ENCODE data around the gene SRI. TPM values are rescaled to one million over a fixed set of nuclear protein-coding genes. Genes with fewer than 3 reads are reported as not detected.
"Not testable (repeated sequence)": the region's sequence is repeated elsewhere in the genome, so short reads cannot be mapped to it uniquely, and the experiment has no call there.

SRI gene
- total RNA-seq, 1 donor from 2014 or later, result 182 TPM

DNA sequence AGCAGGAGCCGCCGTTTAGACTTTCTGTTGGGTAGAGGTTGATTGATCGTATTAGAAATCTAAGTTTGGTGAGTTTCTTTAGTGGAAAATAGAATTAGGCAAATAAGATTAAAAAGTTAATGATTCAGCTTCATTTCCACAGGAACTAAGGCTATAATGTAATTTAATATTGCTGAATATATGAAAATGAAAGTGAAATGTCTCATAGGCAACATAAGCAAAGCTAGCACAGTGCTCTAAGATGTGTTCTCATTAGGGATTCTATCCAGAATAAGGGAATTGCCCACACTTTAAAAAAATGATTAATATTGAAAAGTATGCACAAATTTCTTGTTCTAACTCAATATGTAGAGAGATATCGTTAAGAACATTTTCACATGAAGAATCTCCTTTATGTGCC is 47.0 kb downstream of the SRI start:
- H3K27ac Mint-ChIP-seq (ENCODE audit: unreplicated experiment), result no peak overlapping the region

DNA sequence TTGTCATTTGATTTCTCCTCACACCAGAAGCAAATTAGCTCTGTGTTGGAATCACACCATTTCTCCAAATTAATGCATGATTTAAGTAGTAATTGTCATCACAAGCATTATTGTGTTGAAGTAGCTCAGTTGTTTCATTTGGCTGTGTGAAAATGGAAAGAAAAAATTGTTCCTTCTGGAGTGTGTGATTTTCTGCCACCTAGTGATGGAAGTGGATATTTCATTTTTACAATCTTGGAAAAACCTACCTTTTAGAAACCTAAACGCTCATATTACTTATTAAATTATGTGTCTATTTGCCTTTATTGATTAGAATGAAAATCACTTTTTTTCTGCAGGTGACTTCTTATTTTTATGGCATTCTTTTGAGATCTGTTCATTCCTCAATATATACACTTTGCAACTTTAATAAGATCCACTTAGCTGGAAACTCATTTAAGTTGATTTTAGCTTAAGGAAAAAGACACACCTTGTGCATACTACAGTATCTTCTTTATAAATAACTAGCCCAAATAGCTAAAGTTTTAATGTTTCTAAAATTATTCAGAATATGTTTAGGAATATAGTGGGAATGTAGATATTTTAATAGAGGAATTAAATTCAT is 50.0 kb downstream of the SRI start:
- Mint-ChIP-seq H3K4me1 (ENCODE audit: unreplicated experiment) (no peaks in the 10 kb centered on the region), H3K4me3 (ENCODE audit: unreplicated experiment) (no peak overlapping the region), H3K27me3 (ENCODE audit: unreplicated experiment) (no peaks in the 10 kb centered on the region), H3K27ac (ENCODE audit: unreplicated experiment) (no peak overlapping the region), H3K36me3 (ENCODE audit: low read depth, unreplicated experiment) (no peaks in the 10 kb centered on the region), H3K9me3 (ENCODE audit: unreplicated experiment) (no peaks in the 10 kb centered on the region)
- TF ChIP-seq, protein P1, sequence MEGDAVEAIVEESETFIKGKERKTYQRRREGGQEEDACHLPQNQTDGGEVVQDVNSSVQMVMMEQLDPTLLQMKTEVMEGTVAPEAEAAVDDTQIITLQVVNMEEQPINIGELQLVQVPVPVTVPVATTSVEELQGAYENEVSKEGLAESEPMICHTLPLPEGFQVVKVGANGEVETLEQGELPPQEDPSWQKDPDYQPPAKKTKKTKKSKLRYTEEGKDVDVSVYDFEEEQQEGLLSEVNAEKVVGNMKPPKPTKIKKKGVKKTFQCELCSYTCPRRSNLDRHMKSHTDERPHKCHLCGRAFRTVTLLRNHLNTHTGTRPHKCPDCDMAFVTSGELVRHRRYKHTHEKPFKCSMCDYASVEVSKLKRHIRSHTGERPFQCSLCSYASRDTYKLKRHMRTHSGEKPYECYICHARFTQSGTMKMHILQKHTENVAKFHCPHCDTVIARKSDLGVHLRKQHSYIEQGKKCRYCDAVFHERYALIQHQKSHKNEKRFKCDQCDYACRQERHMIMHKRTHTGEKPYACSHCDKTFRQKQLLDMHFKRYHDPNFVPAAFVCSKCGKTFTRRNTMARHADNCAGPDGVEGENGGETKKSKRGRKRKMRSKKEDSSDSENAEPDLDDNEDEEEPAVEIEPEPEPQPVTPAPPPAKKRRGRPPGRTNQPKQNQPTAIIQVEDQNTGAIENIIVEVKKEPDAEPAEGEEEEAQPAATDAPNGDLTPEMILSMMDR (IDR thresholded peaks at IDR 0.05; ENCODE audit: unreplicated experiment), result peak; percentile 82
- no peak for DNase-seq (ENCODE audit: low spot score)

More for the DNA sequence above, 47.0 kb downstream of the SRI start:
- no peaks in the 10 kb centered on the region for H3K27me3 Mint-ChIP-seq (ENCODE audit: unreplicated experiment)
- TF ChIP-seq, protein P1 (IDR thresholded peaks at IDR 0.05; ENCODE audit: unreplicated experiment), result no peak
- no peak for DNase-seq (ENCODE audit: low spot score)
- H3K9me3 Mint-ChIP-seq (ENCODE audit: unreplicated experiment), result no peaks in the 10 kb centered on the region
- H3K36me3 Mint-ChIP-seq (ENCODE audit: low read depth, unreplicated experiment), result no peaks in the 10 kb centered on the region
- no peaks in the 10 kb centered on the region for H3K4me1 Mint-ChIP-seq (ENCODE audit: unreplicated experiment)
- H3K4me3 Mint-ChIP-seq (ENCODE audit: unreplicated experiment), result no peak overlapping the region

DNA sequence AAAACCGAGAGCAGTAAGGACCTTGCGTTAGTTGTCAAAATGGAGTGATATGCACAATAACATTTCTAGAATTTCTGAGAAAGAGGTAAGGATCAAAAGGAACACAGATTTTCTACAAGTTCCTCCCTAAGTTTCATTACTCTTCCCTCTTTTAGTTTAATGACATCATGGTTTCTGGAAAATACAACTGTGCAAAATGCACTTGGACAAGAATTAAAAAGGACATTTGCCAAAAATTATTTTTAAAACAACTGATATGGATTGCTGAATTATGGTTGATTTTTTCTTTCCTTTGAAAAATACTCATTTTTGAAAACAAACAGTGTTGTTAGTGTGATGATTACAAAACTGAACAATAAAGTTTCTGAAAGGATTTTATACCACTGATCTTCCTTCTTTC is 52.1 kb downstream of the SRI start:
- DNase-seq (ENCODE audit: low spot score), result no peak
- Mint-ChIP-seq H3K9me3 (ENCODE audit: unreplicated experiment) (no peaks in the 10 kb centered on the region), H3K27ac (ENCODE audit: unreplicated experiment) (no peak overlapping the region), H3K4me3 (ENCODE audit: unreplicated experiment) (no peak overlapping the region), H3K36me3 (ENCODE audit: low read depth, unreplicated experiment) (no peaks in the 10 kb centered on the region), H3K27me3 (ENCODE audit: unreplicated experiment) (no peaks in the 10 kb centered on the region), H3K4me1 (ENCODE audit: unreplicated experiment) (no peaks in the 10 kb centered on the region)
- TF ChIP-seq, protein P1 (IDR thresholded peaks at IDR 0.05; ENCODE audit: unreplicated experiment), result no peak

DNA sequence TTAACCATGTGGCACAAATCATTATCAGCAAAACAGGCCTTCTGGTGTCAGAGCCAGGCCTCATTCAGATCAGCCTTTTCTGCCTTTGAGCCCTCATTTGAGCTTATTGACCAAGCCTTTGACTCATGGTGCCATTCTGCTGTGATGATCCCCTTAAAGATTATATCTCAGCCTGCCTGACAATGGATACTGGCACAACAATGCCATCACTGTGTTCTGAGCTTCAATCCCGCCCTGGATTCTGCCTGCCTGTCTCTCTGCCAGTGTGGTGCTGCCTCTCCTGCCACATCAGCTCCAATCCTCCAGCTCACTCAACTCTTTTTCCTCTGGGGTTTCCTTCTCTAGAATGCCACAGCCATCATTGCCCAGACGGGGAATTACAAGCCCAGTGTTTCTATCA is 52.6 kb downstream of the SRI start:
- Mint-ChIP-seq H3K36me3 (ENCODE audit: low read depth, unreplicated experiment) (no peaks in the 10 kb centered on the region), H3K27me3 (ENCODE audit: unreplicated experiment) (no peaks in the 10 kb centered on the region), H3K27ac (ENCODE audit: unreplicated experiment) (no peak overlapping the region), H3K4me3 (ENCODE audit: unreplicated experiment) (no peak overlapping the region), H3K9me3 (ENCODE audit: unreplicated experiment) (no peaks in the 10 kb centered on the region), H3K4me1 (ENCODE audit: unreplicated experiment) (no peaks in the 10 kb centered on the region)
- no peak for DNase-seq (ENCODE audit: low spot score)
- TF ChIP-seq, protein P1 (IDR thresholded peaks at IDR 0.05; ENCODE audit: unreplicated experiment), result no peak

DNA sequence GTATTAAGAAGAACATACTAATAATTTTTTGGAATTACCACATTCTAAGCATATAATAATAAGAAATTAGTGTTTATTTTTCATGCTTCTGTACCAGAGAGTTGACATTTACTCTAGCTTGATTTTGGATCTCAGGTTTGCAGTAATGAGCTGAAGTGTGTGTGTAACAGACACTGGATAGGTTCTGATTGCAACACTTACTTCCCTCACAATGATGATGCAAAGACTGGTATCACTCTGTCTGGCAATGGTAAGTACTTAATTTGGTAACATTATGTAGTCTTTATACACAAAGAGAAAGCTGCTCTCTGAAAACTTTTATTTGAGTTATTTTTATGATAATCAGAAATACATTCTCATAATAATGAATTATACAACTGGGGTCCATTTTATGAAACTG is 54.1 kb downstream of the SRI start:
- DNase-seq (ENCODE audit: low spot score), result no peak
- TF ChIP-seq, protein P1 (IDR thresholded peaks at IDR 0.05; ENCODE audit: unreplicated experiment), result no peak
- Mint-ChIP-seq H3K27ac (ENCODE audit: unreplicated experiment) (no peak overlapping the region), H3K27me3 (ENCODE audit: unreplicated experiment) (no peaks in the 10 kb centered on the region), H3K36me3 (ENCODE audit: low read depth, unreplicated experiment) (no peaks in the 10 kb centered on the region), H3K9me3 (ENCODE audit: unreplicated experiment) (no peaks in the 10 kb centered on the region), H3K4me3 (ENCODE audit: unreplicated experiment) (no peak overlapping the region), H3K4me1 (ENCODE audit: unreplicated experiment) (no peaks in the 10 kb centered on the region)

DNA sequence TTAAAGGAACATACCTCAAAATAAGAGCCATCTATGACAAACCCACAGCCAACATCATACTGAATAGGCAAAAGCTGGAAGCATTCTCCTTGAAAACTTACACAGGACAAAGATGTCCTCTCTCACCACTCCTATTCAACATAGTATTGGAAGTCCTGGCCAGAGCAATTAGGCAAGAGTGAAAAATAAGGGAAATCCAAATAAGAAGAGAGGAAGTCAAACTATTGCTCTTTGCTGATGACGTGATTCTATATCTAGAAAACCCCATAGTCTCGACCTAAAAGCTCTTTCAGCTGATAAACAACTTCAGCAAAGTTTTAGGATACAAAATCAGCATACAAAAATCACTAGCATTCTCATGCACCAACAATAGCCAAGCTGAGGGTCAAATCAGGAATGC is 60.1 kb downstream of the SRI start:
- not testable (repeated sequence) for H3K27ac Mint-ChIP-seq (ENCODE audit: unreplicated experiment); H3K27me3 Mint-ChIP-seq (ENCODE audit: unreplicated experiment); H3K9me3 Mint-ChIP-seq (ENCODE audit: unreplicated experiment)

More for the DNA sequence above, 60.1 kb downstream of the SRI start:
- not testable (repeated sequence) for H3K4me3 Mint-ChIP-seq (ENCODE audit: unreplicated experiment); DNase-seq (ENCODE audit: low spot score); H3K4me1 Mint-ChIP-seq (ENCODE audit: unreplicated experiment)
- H3K36me3 Mint-ChIP-seq (ENCODE audit: low read depth, unreplicated experiment), result peaks cover 22% of the 10 kb centered on the region

Measured in endothelial cell (in vitro differentiated cells).